ENCODE measurements around the gene CAPS.
"Not testable (repeated sequence)": the region's sequence is repeated elsewhere in the genome, so short reads cannot be mapped to it uniquely, and the experiment has no call there.

DNA sequence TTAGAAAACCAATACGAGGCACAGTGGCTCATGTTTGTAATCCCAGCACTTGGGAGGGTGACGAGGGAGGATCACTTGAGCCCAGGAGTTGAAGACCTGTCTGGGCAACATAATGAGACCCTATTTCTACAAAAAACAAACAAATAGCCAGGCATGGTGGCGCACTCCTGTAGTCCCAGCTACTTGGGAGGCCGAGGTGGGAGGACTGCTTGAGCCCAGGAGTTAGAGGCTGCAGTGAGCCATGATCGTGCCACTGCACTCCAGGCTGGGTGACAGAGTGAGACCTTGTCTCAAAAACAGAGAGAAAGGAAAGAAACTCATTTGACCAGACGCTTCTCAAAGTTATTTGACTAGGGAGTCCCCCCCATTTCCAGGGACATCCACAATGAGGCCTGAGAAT, 49.2 kb downstream of the CAPS start:
- not testable (repeated sequence) for TF ChIP-seq CTCF (IDR thresholded peaks at IDR 0.05; ENCODE audit: borderline replicate concordance, extremely low read depth, low read length, poor library complexity, severe bottlenecking); EZH2 (IDR thresholded peaks at IDR 0.05; ENCODE audit: borderline replicate concordance, low read depth, low read length, severe bottlenecking)

All from DND-41 (cell line).